HG02938 (cell line): Measurements from ENCODE around the gene RGMA.

Experiments used
- ATAC-seq: cut with Tn5 transposase; IDR thresholded peaks from one replicate; pipeline ENCODE4 v1.9.1; 2021; ENCODE audit warnings: mild to moderate bottlenecking, moderate library complexity; ENCODE audit not compliant: unreplicated experiment

Gene RGMA

GRCh38 chr15:93088981-93089726, at the start of gene RGMA:
Gene RGMA (minus strand): TSS chr15:93089211. CDS start chr15:93088932, 279 bp downstream.
- peak; percentile 21 for ATAC-seq

GRCh38 chr15:93136606-93137005, 47.6 kb upstream of the RGMA start:
- ATAC-seq, result no peak

- ATAC-seq, result no peak
Observed at GRCh38 chr15:93135997-93136397, 47.0 kb upstream of the RGMA start.

GRCh38 chr15:93135459-93135858, 46.4 kb upstream of the RGMA start:
- ATAC-seq, result no peak

GRCh38 chr15:93131485-93132095, 42.6 kb upstream of the RGMA start:
- ATAC-seq, result no peak

GRCh38 chr15:93129702-93130488, 40.9 kb upstream of the RGMA start:
- ATAC-seq, result no peak

- ATAC-seq, result no peak
Observed at GRCh38 chr15:93127286-93127685, 38.3 kb upstream of the RGMA start.

- ATAC-seq, result no peak
Observed at GRCh38 chr15:93126599-93126998, 37.6 kb upstream of the RGMA start.

GRCh38 chr15:93126148-93126547, 37.1 kb upstream of the RGMA start:
- no peak for ATAC-seq

GRCh38 chr15:93124126-93124525, 35.1 kb upstream of the RGMA start:
- no peak for ATAC-seq

GRCh38 chr15:93121973-93122910, 33.2 kb upstream of the RGMA start:
- no peak for ATAC-seq

- ATAC-seq, result no peak
Observed at GRCh38 chr15:93121107-93121506, 32.1 kb upstream of the RGMA start.

- ATAC-seq, result no peak
Observed at GRCh38 chr15:93118904-93119303, 29.9 kb upstream of the RGMA start.

- ATAC-seq, result no peak
Observed at GRCh38 chr15:93111451-93111850, 22.4 kb upstream of the RGMA start.

- ATAC-seq, result no peak
Observed at GRCh38 chr15:93110502-93111040, 21.6 kb upstream of the RGMA start.

GRCh38 chr15:93109336-93110102, 20.5 kb upstream of the RGMA start:
- no peak for ATAC-seq

- ATAC-seq, result no peak
Observed at GRCh38 chr15:93107646-93108045, 18.6 kb upstream of the RGMA start.

GRCh38 chr15:93105485-93105884, 16.5 kb upstream of the RGMA start:
- ATAC-seq, result no peak

GRCh38 chr15:93103823-93104222, 14.8 kb upstream of the RGMA start:
- ATAC-seq, result no peak

- ATAC-seq, result no peak
Observed at GRCh38 chr15:93102211-93102610, 13.2 kb upstream of the RGMA start.
